Lung (tissue), 12 donors: ENCODE data around the gene PEAR1. TPM values are rescaled to one million over a fixed set of nuclear protein-coding genes. Genes with fewer than 3 reads are reported as not detected.

Experiments
- ATAC-seq: fragments of 200-7000 bp; cut with Tn5 transposase; one replicate; pipeline ENCODE4 v1.9.1; 2020; ENCODE audit warnings: moderate number of reproducible peaks; ENCODE audit not compliant: insufficient read depth, low FRiP score
- DNase-seq, 3 donors: peaks; one replicate each; pipeline ENCODE4 v3.0.0-alpha.2; 2013 to 2017
- H3K27ac ChIP-seq, 2 donors: one replicate each; pipeline ENCODE4 v1.5.1; 2013; ENCODE audit warnings: mild to moderate bottlenecking in 2 of 2, moderate library complexity in 2 of 2, control low read depth in 1 of 2, inconsistent platforms in 1 of 2, low read depth in 1 of 2, low read length in 1 of 2
- H3K27me3 ChIP-seq, 3 donors: one replicate each; pipeline ENCODE4 v1.5.1; 2013; ENCODE audit warnings: low read length in 2 of 3; ENCODE audit not compliant: control insufficient read depth in 3 of 3, insufficient read depth in 3 of 3
- H3K36me3 ChIP-seq, 4 donors: one replicate each; pipeline ENCODE4 v1.5.1; 2013; ENCODE audit warnings: low read length in 4 of 4, mild to moderate bottlenecking in 1 of 4, moderate library complexity in 1 of 4; ENCODE audit not compliant: control insufficient read depth in 4 of 4, insufficient read depth in 4 of 4
- H3K4me1 ChIP-seq, 5 donors: one replicate each; pipeline ENCODE4 v1.5.1; 2013; ENCODE audit warnings: low read length in 5 of 5, mild to moderate bottlenecking in 2 of 5, moderate library complexity in 1 of 5; ENCODE audit not compliant: control insufficient read depth in 5 of 5, insufficient read depth in 5 of 5
- H3K4me3 ChIP-seq: one replicate; pipeline ENCODE4 v1.5.1; 2013; ENCODE audit warnings: mild to moderate bottlenecking, control low read depth, moderate library complexity
- H3K9ac ChIP-seq, 2 donors: one replicate each; pipeline ENCODE4 v1.5.1; 2013; ENCODE audit warnings: low read length in 2 of 2, control low read depth in 1 of 2; ENCODE audit not compliant: insufficient read depth in 1 of 2
- H3K9me3 ChIP-seq, 4 donors: one replicate each; pipeline ENCODE4 v1.5.1; 2013; ENCODE audit warnings: low read length in 3 of 4, mild to moderate bottlenecking in 1 of 4, moderate library complexity in 1 of 4; ENCODE audit not compliant: control insufficient read depth in 4 of 4, insufficient read depth in 3 of 4
- CTCF ChIP-seq: IDR thresholded peaks from 2 replicates; pipeline ENCODE4 v1.5.1; 2012; ENCODE audit warnings: mild to moderate bottlenecking; ENCODE audit errors: control extremely low read depth, extremely low read depth
- WGBS, 2 donors: extraction: QIAGEN DNeasy Blood & Tissue Kit; methylation state at CpG; one replicate each; pipeline ENCODE4 v1.1.7; 2013; 5-methylcytosine and 5-hydroxymethylcytosine counted together
- polyA plus RNA-seq, 2 donors: library from polyadenylated mRNA; stranded (reverse); fragments of 200-250 nt; gene quantifications; one replicate each; pipeline ENCODE4 v1.2.1, GENCODE V29; 2013
- total RNA-seq, 2 donors: library from RNA; depleted of rRNA in 1 of 2; stranded (reverse); fragments of >200 nt in 1 of 2; gene quantifications; one replicate each; pipeline ENCODE4 v1.2.1, GENCODE V29; 2014 to 2021
- donor health status: control.
- donor health status: control.
- donor health status: Bipolar disorder and iron deficiency.
- donor health status: healthy.
- donor health status: DM: yes; HTN: yes; CAD: no.

Gene PEAR1
- total and polyA plus RNA-seq, 4 donors: 7.6 to 15.3 (median 12.9) TPM

- TF ChIP-seq CTCF: no peak
- H3K27ac ChIP-seq: peak overlapping the region in 1 of 2 donors; percentile 31
- ATAC-seq (no peak), DNase-seq (peak in 1 of 3 donors; percentile 39)
- H3K9me3 ChIP-seq: no peaks in the 10 kb centered on the region
- 41 to 49% methylated on average over 11 of the region's 11 CpGs for WGBS, 2 donors
- peaks cover 0 to 32% (median 25%) of the 10 kb centered on the region in 3 donors for H3K27me3 ChIP-seq
- H3K4me1 ChIP-seq: peaks cover 0 to 4% (median 0%) of the 10 kb centered on the region in 5 donors
- H3K4me3 ChIP-seq: no peak overlapping the region
- H3K36me3 ChIP-seq: peaks cover 0 to 9% (median 4%) of the 10 kb centered on the region in 4 donors
- no peak overlapping the region for H3K9ac ChIP-seq
Observed at GRCh38 chr1:156931211-156931952, 37.9 kb downstream of the PEAR1 start.

GRCh38 chr1:156931974-156932710 lies 38.6 kb downstream of the PEAR1 start:
- Histone ChIP-seq H3K9me3 (no peaks in the 10 kb centered on the region), H3K4me3 (no peak overlapping the region), H3K27ac (no peak overlapping the region), H3K27me3 (peaks cover 0 to 26% (median 20%) of the 10 kb centered on the region in 3 donors), H3K36me3 (peaks cover 0 to 16% (median 4%) of the 10 kb centered on the region in 4 donors), H3K9ac (no peak overlapping the region), H3K4me1 (peaks cover 0 to 4% (median 0%) of the 10 kb centered on the region in 5 donors)
- no peak for TF ChIP-seq CTCF
- DNase-seq (no peak), ATAC-seq (no peak)
- WGBS, 2 donors: 56 to 74% methylated on average over 8 of the region's 8 CpGs

GRCh38 chr1:156933136-156933535 lies 39.6 kb downstream of the PEAR1 start:
- Histone ChIP-seq H3K4me1 (peaks cover 0 to 1% (median 0%) of the 10 kb centered on the region in 5 donors), H3K27ac (no peak overlapping the region), H3K9me3 (no peaks in the 10 kb centered on the region), H3K9ac (no peak overlapping the region), H3K4me3 (no peak overlapping the region), H3K36me3 (peaks cover 0 to 26% (median 4%) of the 10 kb centered on the region in 4 donors), H3K27me3 (peaks cover 0 to 16% (median 10%) of the 10 kb centered on the region in 3 donors)
- no peak for ATAC-seq
- no peak for TF ChIP-seq CTCF
- DNase-seq: no peak
- WGBS, 2 donors: 90 to 91% methylated on average over 6 of the region's 6 CpGs
